Body of pancreas (tissue), 4 donors: Measurements from ENCODE around the gene DISP3. TPM values are rescaled to one million over a fixed set of nuclear protein-coding genes. Genes with fewer than 3 reads are reported as not detected.

Experiments used
- ATAC-seq: fragments of 150-250 bp; one replicate; pipeline ENCODE4 v1.9.1; 2016
- DNase-seq, 4 donors: peaks; one replicate each; pipeline ENCODE4 v3.0.0-alpha.2; 2019
- H3K27ac ChIP-seq, 4 donors: fragments of 200-600 bp; sonication (generic); 1 replicate in 3 of 4; 2 replicates in 1 of 4; pipeline versions ENCODE4 v1.5.1 to v1.6.1; 2016 to 2019; ENCODE audit warnings: mild to moderate bottlenecking in 1 of 4, mixed read lengths in 1 of 4, moderate library complexity in 1 of 4
- H3K27me3 ChIP-seq, 2 donors: fragments of 200-600 bp; sonication (generic); one replicate each; pipeline ENCODE4 v1.6.0; 2016; ENCODE audit warnings: mild to moderate bottlenecking in 1 of 2
- H3K36me3 ChIP-seq, 2 donors: fragments of 200-600 bp; sonication (generic); replicated peaks in 1 of 2; 2 replicates each; pipeline ENCODE4 v1.5.1; 2016; ENCODE audit warnings: low read depth in 2 of 2; ENCODE audit not compliant: insufficient read depth in 1 of 2
- H3K4me1 ChIP-seq: fragments of 200-600 bp; sonication (generic); one replicate; pipeline ENCODE4 v1.6.0; 2016
- H3K4me3 ChIP-seq, 2 donors: fragments of 200-600 bp; sonication (generic); 1 replicate in 1 of 2; 2 replicates in 1 of 2; pipeline ENCODE4 v1.5.1; 2016 to 2019
- H3K9me3 ChIP-seq, 3 donors: fragments of 200-600 bp; sonication (generic); 1 replicate in 2 of 3; 2 replicates in 1 of 3; pipeline ENCODE4 v1.5.1; 2016
- CTCF ChIP-seq, 7 experiments: fragments of 450-650 bp in 4 of 7; fragments of 200-600 bp in 3 of 7; sonication (generic) in 3 of 7; IDR thresholded peaks; one replicate each; pipeline ENCODE4 v1.5.1; 2016 to 2019; ENCODE audit warnings: antibody characterized with exemption in 7 of 7
- POLR2A ChIP-seq, 3 donors: fragments of 450-650 bp; IDR thresholded peaks; one replicate each; pipeline ENCODE4 v1.6.1; 2016; ENCODE audit warnings: antibody characterized with exemption in 3 of 3, mild to moderate bottlenecking in 2 of 3
- WGBS, 2 donors: methylation state at CpG; one replicate each; pipeline ENCODE4 v1.1.5; 2017; 5-methylcytosine and 5-hydroxymethylcytosine counted together
- intact Hi-C: fragments of 100-400 bp; cut with DNase I; formaldehyde crosslinking; loops from one replicate; pipeline ENCODE4 v1.15.1; 2023
- total RNA-seq, 2 donors: library from RNA; depleted of rRNA; stranded (reverse); fragments of >200 nt; gene quantifications; one replicate each; pipeline ENCODE4 v1.1.0, GENCODE V29; 2016

The DISP3 gene
- total RNA-seq, 2 donors from 2014 or later = 0.33 TPM; not detected in 1

- TF ChIP-seq CTCF (IDR thresholded peaks at IDR 0.05) (no peak), POLR2A (IDR thresholded peaks at IDR 0.05) (no peak)
- no peak for DNase-seq
- Histone ChIP-seq H3K36me3 (no peaks in the 10 kb centered on the region), H3K4me1 (no peaks in the 10 kb centered on the region), H3K27me3 (no peaks in the 10 kb centered on the region), H3K4me3 (no peak overlapping the region), H3K9me3 (peaks cover 0 to 22% (median 0%) of the 10 kb centered on the region in 3 donors), H3K27ac (no peak overlapping the region)
- ATAC-seq = no peak
- WGBS, 2 donors = 39 to 46% methylated on average over 2 of the region's 2 CpGs
- intact Hi-C loops = no loop called here
These were observed 28.4 kb downstream of the DISP3 start for GRCh38 chr1:11507309-11507708.

GRCh38 chr1:11513681-11514080, 34.7 kb downstream of the DISP3 start:
- WGBS, 2 donors = 73 to 86% methylated on average over 1 of the region's 1 CpG
- DNase-seq (no peak), ATAC-seq (no peak)
- H3K27ac ChIP-seq = no peak overlapping the region
- H3K36me3 ChIP-seq = no peaks in the 10 kb centered on the region
- no peaks in the 10 kb centered on the region for H3K4me1 ChIP-seq
- H3K4me3 ChIP-seq = no peak overlapping the region
- H3K27me3 ChIP-seq = no peaks in the 10 kb centered on the region
- intact Hi-C loops = no loop called here
- no peaks in the 10 kb centered on the region for H3K9me3 ChIP-seq
- TF ChIP-seq CTCF (IDR thresholded peaks at IDR 0.05) (no peak), POLR2A (IDR thresholded peaks at IDR 0.05) (no peak)

GRCh38 chr1:11514366-11514765, 35.4 kb downstream of the DISP3 start:
- TF ChIP-seq POLR2A (IDR thresholded peaks at IDR 0.05) = no peak
- no peak for TF ChIP-seq CTCF (IDR thresholded peaks at IDR 0.05)
- Histone ChIP-seq H3K36me3 (no peaks in the 10 kb centered on the region), H3K9me3 (no peaks in the 10 kb centered on the region), H3K27ac (no peak overlapping the region), H3K4me1 (no peaks in the 10 kb centered on the region), H3K27me3 (no peaks in the 10 kb centered on the region), H3K4me3 (no peak overlapping the region)
- WGBS, 2 donors = 73 to 74% methylated on average over 3 to 4 of the region's 4 CpGs
- intact Hi-C loops = no loop called here
- no peak for ATAC-seq
- no peak for DNase-seq

GRCh38 chr1:11515368-11516300, 36.7 kb downstream of the DISP3 start:
- no peak for TF ChIP-seq POLR2A (IDR thresholded peaks at IDR 0.05)
- TF ChIP-seq CTCF (IDR thresholded peaks at IDR 0.05) = no peak
- no peaks in the 10 kb centered on the region for H3K36me3 ChIP-seq
- no peaks in the 10 kb centered on the region for H3K4me1 ChIP-seq
- intact Hi-C loops = no loop called here
- no peak overlapping the region for H3K4me3 ChIP-seq
- ATAC-seq (no peak), DNase-seq (no peak)
- WGBS, 2 donors = 89% methylated on average over 19 to 21 of the region's 21 CpGs
- H3K27me3 ChIP-seq = no peaks in the 10 kb centered on the region
- no peak overlapping the region for H3K27ac ChIP-seq
- H3K9me3 ChIP-seq = no peaks in the 10 kb centered on the region
